K562 (cell line): ENCODE measurements around the gene DOK1. TPM values are rescaled to one million over a fixed set of nuclear protein-coding genes. Genes with fewer than 3 reads are reported as not detected.
A peak's percentile ranks its signal among the peaks of the same experiment; 100 is the strongest.

Experiments
- ATAC-seq: fragments of 200-7000 bp; cut with Tn5 transposase; 3 replicates; pipeline ENCODE4 v1.9.1; 2020; ENCODE audit warnings: moderate library complexity
- BruUV-seq: library from RNA; stranded (reverse); fragments of 400-500 nt; replicated peaks from 2 replicates; lab custom pipeline; 2021; lab: Mats Ljungman, UMichigan
- CTCF ChIA-PET: fragments of 300-600 bp; formaldehyde crosslinking; extraction: SDS; loops from one replicate; lab custom pipeline; 2021; ENCODE audit warnings: low intra/inter-chr PET ratio; lab: Yijun Ruan, JAX
- POLR2A ChIA-PET: fragments of 300-600, 350-650 bp; sonication (Branson Sonifier 250); formaldehyde crosslinking; extraction: SDS; loops from one replicate; lab custom pipeline; 2021; ENCODE audit warnings: antibody characterized with exemption, inconsistent platforms; lab: Yijun Ruan, JAX
- DNase-seq, 4 experiments: peaks; one replicate each; pipeline versions ENCODE4 v3.0.0 to v3.0.0-alpha.2; 2011 to 2018; ENCODE audit warnings: low spot score in 3 of 4, mixed read lengths in 3 of 4; ENCODE audit errors: extremely low read depth in 1 of 4
- FAIRE-seq: peaks from 2 replicates; lab custom pipeline; 2011; peaks lifted over from hg19 to GRCh38; lab: Jason Lieb, UNC
- H2AFZ ChIP-seq: 2 replicates; pipeline ENCODE4 v1.6.0; 2011; ENCODE audit warnings: low read depth, low read length, control low read depth, inconsistent platforms
- H3K27ac ChIP-seq: fragments of 200-600 bp; 3 replicates; pipeline ENCODE4 v1.8.0; 2011; ENCODE audit warnings: low read depth, mild to moderate bottlenecking, control low read depth, inconsistent platforms, low read length, moderate library complexity, mixed read lengths; ENCODE audit errors: extremely low read depth
- H3K27me3 ChIP-seq, 2 experiments: fragments of 300-600 bp in 1 of 2; 2 replicates in 1 of 2; 3 replicates in 1 of 2; pipeline versions ENCODE4 v1.6.0 to v1.8.0; 2011; ENCODE audit warnings: inconsistent platforms in 2 of 2, low read length in 2 of 2, mild to moderate bottlenecking in 1 of 2, mixed read lengths in 1 of 2, moderate library complexity in 1 of 2; ENCODE audit not compliant: control insufficient read depth in 2 of 2, insufficient read depth in 2 of 2
- H3K36me3 ChIP-seq: fragments of 300-600 bp; 3 replicates; pipeline ENCODE4 v1.8.0; 2011; ENCODE audit warnings: mild to moderate bottlenecking, low read length, inconsistent platforms; ENCODE audit not compliant: control insufficient read depth, insufficient read depth
- H3K4me1 ChIP-seq, 2 experiments: fragments of 200-600 bp in 1 of 2; replicated peaks in 1 of 2; 2 replicates in 1 of 2; 3 replicates in 1 of 2; pipeline versions ENCODE4 v1.5.1 to v1.8.0; 2011; ENCODE audit warnings: inconsistent platforms in 2 of 2, low read length in 2 of 2, mild to moderate bottlenecking in 1 of 2, mixed read lengths in 1 of 2, moderate library complexity in 1 of 2; ENCODE audit not compliant: control insufficient read depth in 2 of 2, insufficient read depth in 2 of 2
- H3K4me2 ChIP-seq: 2 replicates; pipeline ENCODE4 v1.6.1; 2011; ENCODE audit warnings: low read length, control low read depth, inconsistent platforms, mixed read lengths; ENCODE audit not compliant: insufficient read depth
- H3K4me3 ChIP-seq: fragments of 200-600 bp; sonication (generic), shearing (Covaris generic); 2 replicates; pipeline ENCODE4 v1.5.1; 2016; ENCODE audit warnings: control low read depth, inconsistent platforms
- H3K79me2 ChIP-seq: fragments of 200-600 bp; 3 replicates; pipeline ENCODE4 v1.8.0; 2011; ENCODE audit warnings: low read length, inconsistent platforms; ENCODE audit not compliant: control insufficient read depth, insufficient read depth
- H3K9ac ChIP-seq, 2 experiments: 2 replicates each; pipeline versions ENCODE4 v1.6.0 to v1.6.1; 2011; ENCODE audit warnings: low read depth in 2 of 2, low read length in 2 of 2, control low read depth in 1 of 2, inconsistent platforms in 1 of 2, mild to moderate bottlenecking in 1 of 2, mixed read lengths in 1 of 2; ENCODE audit not compliant: insufficient read depth in 1 of 2
- H3K9me1 ChIP-seq: one replicate; pipeline ENCODE4 v1.6.0; 2011; ENCODE audit warnings: inconsistent platforms, mild to moderate bottlenecking, low read length, moderate library complexity; ENCODE audit not compliant: control insufficient read depth, insufficient read depth
- H3K9me3 ChIP-seq: replicated peaks from 2 replicates; pipeline ENCODE4 v1.5.1; 2011; ENCODE audit warnings: low read depth, low read length, inconsistent platforms; ENCODE audit not compliant: control insufficient read depth, insufficient read depth
- H4K20me1 ChIP-seq: replicated peaks from 2 replicates; pipeline ENCODE4 v1.6.1; 2011; ENCODE audit warnings: low read length, inconsistent platforms, mixed read lengths; ENCODE audit not compliant: control insufficient read depth, insufficient read depth
- C11orf30 ChIP-seq: fragments of 450-650 bp; IDR thresholded peaks from 2 replicates; pipeline ENCODE4 v1.6.1; 2016; ENCODE audit warnings: low read depth, mild to moderate bottlenecking
- MAFF ChIP-seq: IDR thresholded peaks from 2 replicates; pipeline ENCODE4 v1.6.1; 2012; ENCODE audit warnings: low read length, improper control_type of control experiment
- MAFG ChIP-seq: fragments of 450-650 bp; conservative IDR thresholded peaks from 2 replicates; pipeline ENCODE4 v1.6.1; 2016; ENCODE audit warnings: missing genetic modification characterization, missing compliant biosample characterization
- MAFK ChIP-seq: IDR thresholded peaks from 2 replicates; pipeline ENCODE4 v1.6.1; 2011; ENCODE audit warnings: low read length, improper control_type of control experiment
- NFE2 ChIP-seq: IDR thresholded peaks from 2 replicates; pipeline ENCODE4 v1.6.1; 2014; ENCODE audit warnings: antibody characterized with exemption, low read depth
- NFE2L1 ChIP-seq: fragments of 450-650 bp; IDR thresholded peaks from 2 replicates; pipeline ENCODE4 v1.6.1; 2016; ENCODE audit warnings: missing genetic modification characterization, low read depth, mild to moderate bottlenecking, missing compliant biosample characterization, moderate library complexity, borderline replicate concordance
- SMARCA4 ChIP-seq: fragments of 450-650 bp; IDR thresholded peaks from 2 replicates; pipeline ENCODE4 v1.6.1; 2016
- SMARCA5 ChIP-seq: fragments of 450-650 bp; IDR thresholded peaks from 2 replicates; pipeline ENCODE4 v1.6.1; 2016
- ZNF316 ChIP-seq: fragments of 450-650 bp; IDR thresholded peaks from 2 replicates; pipeline ENCODE4 v1.6.1; 2016
- ZNF717 ChIP-seq: fragments of 250-450 bp; sonication (Bioruptor Pico); IDR thresholded peaks from 2 replicates; pipeline ENCODE4 v1.5.0; 2021
- WGBS: fragments of 100-300 bp; shearing (Covaris generic); methylation state at CpG from one replicate; pipeline ENCODE4 v1.1.6; 2016; ENCODE audit warnings: low coverage, mixed read lengths; ENCODE audit not compliant: insufficient coverage; ENCODE audit errors: missing lambda C conversion rate; 5-methylcytosine and 5-hydroxymethylcytosine counted together
- in situ Hi-C: fragments of 300-500 bp; cut with MboI; formaldehyde crosslinking; loops from 4 replicates; pipeline ENCODE4 v1.15.0; 2018; ENCODE audit warnings: inconsistent platforms, mixed read lengths
- intact Hi-C: fragments of 100-400 bp; cut with micrococcal nuclease; formaldehyde crosslinking; loops from 2 replicates; pipeline ENCODE4 v1.14.2; 2022
- polyA plus RNA-seq, 8 experiments: library from polyadenylated mRNA; depleted of rRNA in 4 of 8; stranded (reverse) in 5 of 8; unstranded in 3 of 8; fragments of >200 nt; fragmentation: Nextera tagmentation in 2 of 8; fragmentation: Illumina TruSeq in 1 of 8; extraction: Ambion mirVana in 2 of 8; extraction: Trizol in 1 of 8; gene quantifications; 2 replicates each; pipeline versions ENCODE4 v1.2.1 to v1.2.3, GENCODE V29; 2011 to 2014; ENCODE audit warnings: inconsistent platforms in 1 of 8, missing spikeins in 1 of 8
- total RNA-seq, 7 experiments: library from RNA; depleted of rRNA in 6 of 7; stranded (reverse); fragments of >200 nt in 6 of 7; fragmentation: Illumina TruSeq in 2 of 7; extraction: Trizol in 2 of 7; gene quantifications; 2 replicates each; pipeline versions ENCODE4 v1.2.1 to v1.2.3, GENCODE V29; 2011 to 2021; ENCODE audit warnings: low replicate concordance in 1 of 7
- TF ChIP-seq, protein P1 (sequence below): IDR thresholded peaks from 2 replicates; pipeline ENCODE4 v1.6.1; 2016; ENCODE audit warnings: missing genetic modification characterization, missing compliant biosample characterization
- TF ChIP-seq, protein P2 (sequence below): sonication (generic); formaldehyde crosslinking; IDR thresholded peaks from 2 replicates; pipeline ENCODE4 v1.8.0; 2023; ENCODE audit warnings: mild to moderate bottlenecking, missing genetic modification reagents
- TF ChIP-seq, protein P3 (sequence below): fragments of 450-650 bp; IDR thresholded peaks from 2 replicates; pipeline ENCODE4 v1.6.1; 2017; ENCODE audit warnings: mild to moderate bottlenecking, moderate library complexity

DOK1 gene
- total and polyA plus RNA-seq, 9 of the 15 experiments (the other 6 are each of a cell fraction or from before 2014, with no cell fraction given): 0.59 to 36.4 (median 16.1) TPM

DNA sequence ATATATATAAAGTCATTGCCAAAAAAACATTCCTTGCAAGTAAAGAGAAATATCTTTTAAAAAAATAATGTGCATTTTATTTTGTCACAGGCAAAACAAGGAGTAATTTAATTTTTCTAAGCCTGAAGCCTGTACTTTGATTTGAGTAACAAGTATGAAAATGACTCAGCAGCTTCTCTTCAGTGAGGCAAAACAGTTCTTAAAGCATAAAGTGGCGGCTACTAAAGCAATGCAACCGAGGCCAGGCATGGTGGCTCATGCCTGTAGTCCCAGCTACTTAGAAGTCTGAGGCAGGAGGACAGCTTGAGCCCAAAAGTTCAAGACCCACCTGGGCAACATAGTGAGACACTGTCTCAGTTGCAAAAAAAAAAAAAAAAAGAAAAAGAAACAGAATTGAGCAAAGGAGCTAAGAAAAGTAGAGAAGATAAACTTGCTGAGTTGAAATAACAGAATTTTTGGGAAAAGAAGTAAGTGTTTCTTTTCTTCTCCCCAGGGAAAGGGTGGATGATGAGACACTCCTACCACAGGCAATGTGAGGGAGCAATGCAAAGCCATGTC is 29.6 kb downstream of the DOK1 start:
- H3K36me3 ChIP-seq: no peaks in the 10 kb centered on the region
- BruUV-seq: no TSS peak
- no peaks in the 10 kb centered on the region for H3K79me2 ChIP-seq
- peak overlapping the region; percentile 21; the same call in 1 of the 3 replicates for H3K27ac ChIP-seq
- H3K4me1 ChIP-seq: peaks cover 3% of the 10 kb centered on the region in 2 experiments; a peak in 3 of 5 replicates
- H3K9ac ChIP-seq: 0 out of 4 replicates have a peak overlapping the region, but pooled peaks of 1 of the 2 experiments have one; percentile 52
- ATAC-seq (no peak; the same call in 2 of the 3 replicates), FAIRE-seq (no peak), DNase-seq (peak in 1 of 4 experiments; percentile 33)
- no peaks in the 10 kb centered on the region for H3K9me3 ChIP-seq
- H2AFZ ChIP-seq: peak overlapping the region; percentile 64
- CTCF ChIA-PET: no interaction called here
- TF ChIP-seq MAFF: peak; percentile 65
- TF ChIP-seq ZNF316: peak; percentile 83
- TF ChIP-seq, protein P1, sequence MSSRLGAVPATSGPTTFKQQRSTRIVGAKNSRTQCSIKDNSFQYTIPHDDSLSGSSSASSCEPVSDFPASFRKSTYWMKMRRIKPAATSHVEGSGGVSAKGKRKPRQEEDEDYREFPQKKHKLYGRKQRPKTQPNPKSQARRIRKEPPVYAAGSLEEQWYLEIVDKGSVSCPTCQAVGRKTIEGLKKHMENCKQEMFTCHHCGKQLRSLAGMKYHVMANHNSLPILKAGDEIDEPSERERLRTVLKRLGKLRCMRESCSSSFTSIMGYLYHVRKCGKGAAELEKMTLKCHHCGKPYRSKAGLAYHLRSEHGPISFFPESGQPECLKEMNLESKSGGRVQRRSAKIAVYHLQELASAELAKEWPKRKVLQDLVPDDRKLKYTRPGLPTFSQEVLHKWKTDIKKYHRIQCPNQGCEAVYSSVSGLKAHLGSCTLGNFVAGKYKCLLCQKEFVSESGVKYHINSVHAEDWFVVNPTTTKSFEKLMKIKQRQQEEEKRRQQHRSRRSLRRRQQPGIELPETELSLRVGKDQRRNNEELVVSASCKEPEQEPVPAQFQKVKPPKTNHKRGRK (tag): 0 out of 2 replicates have a peak, but pooled peaks have one; percentile 40
- peak; percentile 75 for TF ChIP-seq C11orf30
- TF ChIP-seq MAFG: peak; percentile 79
- peak; percentile 61; the same call in 1 of the 2 replicates for TF ChIP-seq MAFK
- no peak for TF ChIP-seq SMARCA5
- 0 out of 2 replicates have a peak, but pooled peaks have one; percentile 19 for TF ChIP-seq SMARCA4
- TF ChIP-seq NFE2L1 (tag): peak; percentile 43; the same call in 1 of the 2 replicates
- TF ChIP-seq, protein P2, sequence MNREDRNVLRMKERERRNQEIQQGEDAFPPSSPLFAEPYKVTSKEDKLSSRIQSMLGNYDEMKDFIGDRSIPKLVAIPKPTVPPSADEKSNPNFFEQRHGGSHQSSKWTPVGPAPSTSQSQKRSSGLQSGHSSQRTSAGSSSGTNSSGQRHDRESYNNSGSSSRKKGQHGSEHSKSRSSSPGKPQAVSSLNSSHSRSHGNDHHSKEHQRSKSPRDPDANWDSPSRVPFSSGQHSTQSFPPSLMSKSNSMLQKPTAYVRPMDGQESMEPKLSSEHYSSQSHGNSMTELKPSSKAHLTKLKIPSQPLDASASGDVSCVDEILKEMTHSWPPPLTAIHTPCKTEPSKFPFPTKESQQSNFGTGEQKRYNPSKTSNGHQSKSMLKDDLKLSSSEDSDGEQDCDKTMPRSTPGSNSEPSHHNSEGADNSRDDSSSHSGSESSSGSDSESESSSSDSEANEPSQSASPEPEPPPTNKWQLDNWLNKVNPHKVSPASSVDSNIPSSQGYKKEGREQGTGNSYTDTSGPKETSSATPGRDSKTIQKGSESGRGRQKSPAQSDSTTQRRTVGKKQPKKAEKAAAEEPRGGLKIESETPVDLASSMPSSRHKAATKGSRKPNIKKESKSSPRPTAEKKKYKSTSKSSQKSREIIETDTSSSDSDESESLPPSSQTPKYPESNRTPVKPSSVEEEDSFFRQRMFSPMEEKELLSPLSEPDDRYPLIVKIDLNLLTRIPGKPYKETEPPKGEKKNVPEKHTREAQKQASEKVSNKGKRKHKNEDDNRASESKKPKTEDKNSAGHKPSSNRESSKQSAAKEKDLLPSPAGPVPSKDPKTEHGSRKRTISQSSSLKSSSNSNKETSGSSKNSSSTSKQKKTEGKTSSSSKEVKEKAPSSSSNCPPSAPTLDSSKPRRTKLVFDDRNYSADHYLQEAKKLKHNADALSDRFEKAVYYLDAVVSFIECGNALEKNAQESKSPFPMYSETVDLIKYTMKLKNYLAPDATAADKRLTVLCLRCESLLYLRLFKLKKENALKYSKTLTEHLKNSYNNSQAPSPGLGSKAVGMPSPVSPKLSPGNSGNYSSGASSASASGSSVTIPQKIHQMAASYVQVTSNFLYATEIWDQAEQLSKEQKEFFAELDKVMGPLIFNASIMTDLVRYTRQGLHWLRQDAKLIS: no peak
- TF ChIP-seq, protein P3, sequence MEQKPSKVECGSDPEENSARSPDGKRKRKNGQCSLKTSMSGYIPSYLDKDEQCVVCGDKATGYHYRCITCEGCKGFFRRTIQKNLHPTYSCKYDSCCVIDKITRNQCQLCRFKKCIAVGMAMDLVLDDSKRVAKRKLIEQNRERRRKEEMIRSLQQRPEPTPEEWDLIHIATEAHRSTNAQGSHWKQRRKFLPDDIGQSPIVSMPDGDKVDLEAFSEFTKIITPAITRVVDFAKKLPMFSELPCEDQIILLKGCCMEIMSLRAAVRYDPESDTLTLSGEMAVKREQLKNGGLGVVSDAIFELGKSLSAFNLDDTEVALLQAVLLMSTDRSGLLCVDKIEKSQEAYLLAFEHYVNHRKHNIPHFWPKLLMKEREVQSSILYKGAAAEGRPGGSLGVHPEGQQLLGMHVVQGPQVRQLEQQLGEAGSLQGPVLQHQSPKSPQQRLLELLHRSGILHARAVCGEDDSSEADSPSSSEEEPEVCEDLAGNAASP: no peak
- no peak for TF ChIP-seq ZNF717 (CRISPR knock-in tag)
- TF ChIP-seq NFE2: peak; percentile 86
- H3K27me3 ChIP-seq: no peaks in the 10 kb centered on the region; a peak in 1 of 5 replicates
- in situ Hi-C loops (no loop called here), intact Hi-C loops (loop anchor here (2.0 to 10.0 kb wide), 2 partner anchors 293 to 329 kb away; no protein-coding TSS in a partner anchor)
- POLR2A ChIA-PET: interaction anchor here (0.6 to 3.4 kb wide), 8 partner anchors 8 to 143 kb away, joined by 3 to 13 read pairs (median 4); partner anchors contain the start of gene MRPL53
- no peak overlapping the region for H3K4me2 ChIP-seq
- no peaks in the 10 kb centered on the region for H3K9me1 ChIP-seq
- 8% methylated on average over 2 of the region's 2 CpGs for whole genome bisulfite sequencing
- no peaks in the 10 kb centered on the region for H4K20me1 ChIP-seq
- no peak overlapping the region for H3K4me3 ChIP-seq
